ENCODE results near the gene CD164.

CD164 gene

DNA sequence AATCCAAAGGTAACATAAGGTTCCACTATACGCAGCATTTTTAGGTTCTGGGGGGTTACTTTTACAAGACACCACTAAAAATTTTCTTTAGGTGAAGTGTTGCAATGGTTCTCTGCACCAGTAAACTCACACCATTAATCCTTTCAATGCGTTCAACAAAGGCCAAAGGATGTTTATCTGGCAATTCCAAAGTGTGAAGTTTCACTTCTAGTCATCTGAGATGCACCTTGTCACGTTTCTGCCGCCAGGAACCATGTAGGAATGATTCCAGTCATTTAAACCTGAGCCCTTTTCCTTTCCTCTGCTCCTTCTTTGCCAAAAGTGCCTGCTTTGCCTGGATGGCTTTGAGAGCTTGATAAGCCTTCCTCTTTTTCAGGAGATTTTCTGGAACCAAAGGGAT lies 54.8 kb downstream of the CD164 start:
- H3K27me3 Mint-ChIP-seq, result no peaks in the 10 kb centered on the region
- ATAC-seq (replicated peaks) (no peak), DNase-seq (no peak)
- H3K4me1 Mint-ChIP-seq (ENCODE audit: low read depth in 2 of 2), result peaks cover 0 to 5% of the 10 kb centered on the region in 2 donors
- no peaks in the 10 kb centered on the region for H3K9me3 Mint-ChIP-seq
- H3K4me3 Mint-ChIP-seq, result no peak overlapping the region
- peaks cover 3% of the 10 kb centered on the region for H3K36me3 Mint-ChIP-seq (ENCODE audit: insufficient read depth)
- no peak overlapping the region for H3K27ac Mint-ChIP-seq

DNA sequence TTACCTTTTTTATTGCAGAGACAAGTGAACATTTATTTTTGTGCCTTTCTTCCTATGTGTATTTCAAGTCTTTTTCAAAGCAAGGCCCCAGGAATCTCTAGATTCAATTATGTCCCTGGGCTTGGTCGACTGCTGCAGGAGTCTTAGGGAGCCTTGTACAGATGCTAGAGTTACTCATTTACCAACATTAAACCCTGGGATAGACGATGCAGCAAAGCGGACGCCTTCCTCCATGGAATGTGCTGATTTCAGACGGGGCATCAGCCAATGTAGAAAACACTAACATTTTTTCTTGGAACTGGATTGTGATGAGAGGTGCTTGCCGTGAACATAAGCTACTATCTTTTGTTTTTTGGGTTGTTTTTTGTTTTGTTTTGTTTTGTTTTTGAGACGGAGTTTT lies 55.9 kb downstream of the CD164 start:
- ATAC-seq (replicated peaks), result no peak
- H3K27me3 Mint-ChIP-seq, result no peaks in the 10 kb centered on the region

DNA sequence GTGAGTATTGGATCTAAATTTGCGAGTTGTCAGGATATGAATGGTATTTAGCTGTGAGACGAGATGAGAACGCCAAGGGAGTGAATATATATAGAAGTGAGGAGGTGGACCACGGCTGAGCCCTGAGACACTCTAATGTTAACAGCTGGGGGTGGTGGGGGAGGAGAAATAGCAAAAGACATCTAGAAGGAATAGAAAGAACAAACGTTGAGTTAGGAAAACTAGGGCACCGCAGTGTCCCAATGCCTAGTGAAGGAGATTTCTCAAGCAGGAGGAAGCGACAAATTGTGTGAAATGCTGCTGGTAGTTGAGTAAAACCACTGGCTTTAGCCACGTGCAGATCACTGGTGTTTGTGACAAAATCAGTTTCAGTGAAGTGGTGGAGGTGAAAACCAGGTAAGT lies 56.9 kb downstream of the CD164 start:
- H3K4me1 Mint-ChIP-seq (ENCODE audit: low read depth in 2 of 2), result peaks cover 0 to 5% of the 10 kb centered on the region in 2 donors
- ATAC-seq (replicated peaks), result no peak
- no peaks in the 10 kb centered on the region for H3K27me3 Mint-ChIP-seq
- H3K9me3 Mint-ChIP-seq, result no peaks in the 10 kb centered on the region
- no peak for DNase-seq
- H3K27ac Mint-ChIP-seq, result no peak overlapping the region
- H3K36me3 Mint-ChIP-seq (ENCODE audit: insufficient read depth), result peaks cover 3% of the 10 kb centered on the region
- H3K4me3 Mint-ChIP-seq, result no peak overlapping the region

More for the DNA sequence above, 55.9 kb downstream of the CD164 start:
- H3K36me3 Mint-ChIP-seq (ENCODE audit: insufficient read depth), result peaks cover 3% of the 10 kb centered on the region
- H3K4me1 Mint-ChIP-seq (ENCODE audit: low read depth in 2 of 2), result peaks cover 0 to 5% of the 10 kb centered on the region in 2 donors
- DNase-seq, result no peak
- H3K4me3 Mint-ChIP-seq, result no peak overlapping the region
- no peak overlapping the region for H3K27ac Mint-ChIP-seq
- H3K9me3 Mint-ChIP-seq, result no peaks in the 10 kb centered on the region

DNA sequence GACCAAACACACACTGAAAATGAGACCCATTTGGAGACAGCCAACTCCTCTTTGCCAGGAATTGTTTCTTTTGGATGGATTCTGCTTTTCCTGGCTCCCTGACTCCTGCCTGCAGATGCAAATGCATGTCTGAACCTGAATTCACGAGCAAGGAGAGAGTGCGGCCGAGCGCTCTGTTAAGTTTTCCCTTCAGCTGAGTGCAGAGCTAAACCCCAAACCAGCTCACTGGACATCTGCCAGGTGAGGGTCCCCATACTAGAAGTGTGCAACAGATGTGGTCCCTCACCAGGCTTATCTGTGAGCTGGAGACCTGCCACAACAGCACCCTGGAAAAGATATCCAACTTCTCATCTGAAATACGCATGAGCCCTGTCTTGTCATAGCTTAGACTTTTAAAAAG lies 59.0 kb downstream of the CD164 start:
- no peak for DNase-seq
- Mint-ChIP-seq H3K4me1 (ENCODE audit: low read depth in 2 of 2) (peaks cover 5% of the 10 kb centered on the region in 2 donors), H3K27ac (no peak overlapping the region), H3K36me3 (ENCODE audit: insufficient read depth) (no peaks in the 10 kb centered on the region), H3K4me3 (no peak overlapping the region), H3K27me3 (peaks cover 0 to 12% of the 10 kb centered on the region in 2 donors), H3K9me3 (no peaks in the 10 kb centered on the region)
- ATAC-seq (replicated peaks), result no peak

DNA sequence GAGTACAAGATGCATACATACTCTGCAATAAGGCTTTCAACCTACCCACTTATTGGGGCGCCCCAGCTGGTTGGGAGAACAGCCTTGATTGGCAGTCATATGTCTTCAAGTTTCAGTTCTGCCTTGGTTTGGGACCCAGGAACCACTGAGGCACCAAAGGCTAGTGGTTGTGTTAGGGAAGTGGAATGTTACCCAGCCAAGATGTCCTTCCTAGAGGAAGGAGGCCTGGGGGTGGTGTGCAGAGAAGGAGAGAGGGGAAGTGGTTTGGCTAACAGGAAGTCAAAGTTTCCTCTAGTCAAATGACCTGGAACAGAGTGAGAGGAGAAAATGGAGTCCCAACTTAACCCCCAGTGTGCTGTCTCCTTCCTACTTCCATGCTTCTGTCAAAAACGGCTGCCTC lies 59.4 kb downstream of the CD164 start:
- Mint-ChIP-seq H3K27ac (no peak overlapping the region), H3K4me1 (ENCODE audit: low read depth in 2 of 2) (peaks cover 5% of the 10 kb centered on the region in 2 donors), H3K4me3 (no peak overlapping the region), H3K36me3 (ENCODE audit: insufficient read depth) (no peaks in the 10 kb centered on the region), H3K9me3 (no peaks in the 10 kb centered on the region), H3K27me3 (peaks cover 0 to 12% of the 10 kb centered on the region in 2 donors)
- DNase-seq, result no peak
- ATAC-seq (replicated peaks), result no peak

DNA sequence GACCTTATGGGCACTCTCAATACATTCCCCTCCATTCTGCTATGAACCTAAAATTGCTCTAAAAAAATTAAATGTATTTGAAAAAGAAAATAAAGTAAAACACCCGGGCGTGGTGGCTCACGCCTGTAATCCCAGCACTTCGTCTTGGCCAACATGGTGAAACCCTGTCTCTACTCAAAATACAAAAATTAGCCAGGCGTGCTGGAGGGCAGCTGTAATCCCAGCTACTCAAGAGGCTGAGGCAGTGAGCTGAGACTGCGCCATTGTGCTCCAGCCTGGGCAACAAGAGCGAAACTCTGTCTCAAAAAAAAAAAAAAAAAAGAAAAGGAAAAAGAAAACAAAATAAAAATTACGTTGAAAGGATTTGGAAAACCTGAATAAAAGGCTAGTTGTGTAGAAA lies 60.5 kb downstream of the CD164 start:
- no peak overlapping the region for H3K4me3 Mint-ChIP-seq
- peaks cover 0 to 12% of the 10 kb centered on the region in 2 donors for H3K27me3 Mint-ChIP-seq
- no peaks in the 10 kb centered on the region for H3K9me3 Mint-ChIP-seq
- peaks cover 5% of the 10 kb centered on the region in 2 donors for H3K4me1 Mint-ChIP-seq (ENCODE audit: low read depth in 2 of 2)
- DNase-seq, result no peak
- H3K27ac Mint-ChIP-seq, result no peak overlapping the region
- no peaks in the 10 kb centered on the region for H3K36me3 Mint-ChIP-seq (ENCODE audit: insufficient read depth)
- ATAC-seq (replicated peaks), result no peak

DNA sequence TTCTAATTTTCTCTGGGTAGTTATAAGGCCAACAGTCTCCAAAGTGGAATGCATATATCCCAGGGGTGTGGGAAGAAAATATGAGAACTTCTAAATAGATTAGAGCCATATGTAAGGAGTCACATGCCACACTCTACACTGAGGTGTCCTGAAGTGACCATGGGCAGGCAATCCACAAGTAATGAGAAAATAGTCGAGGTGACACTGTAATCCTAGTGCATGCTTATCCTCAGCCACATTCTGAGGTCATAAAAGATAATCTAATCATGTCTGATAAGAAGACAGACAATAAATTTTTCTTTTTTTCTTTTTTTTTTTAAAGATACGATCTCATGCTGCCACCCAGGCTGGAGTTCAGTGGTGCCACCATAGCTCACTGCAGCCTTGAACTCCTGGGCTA lies 62.2 kb downstream of the CD164 start:
- no peak for ATAC-seq (replicated peaks)
- Mint-ChIP-seq H3K4me3 (no peak overlapping the region), H3K9me3 (no peaks in the 10 kb centered on the region), H3K36me3 (ENCODE audit: insufficient read depth) (no peaks in the 10 kb centered on the region), H3K27ac (no peak overlapping the region), H3K4me1 (ENCODE audit: low read depth in 2 of 2) (peaks cover 5% of the 10 kb centered on the region in 2 donors), H3K27me3 (peaks cover 4 to 12% of the 10 kb centered on the region in 2 donors)
- no peak for DNase-seq

DNA sequence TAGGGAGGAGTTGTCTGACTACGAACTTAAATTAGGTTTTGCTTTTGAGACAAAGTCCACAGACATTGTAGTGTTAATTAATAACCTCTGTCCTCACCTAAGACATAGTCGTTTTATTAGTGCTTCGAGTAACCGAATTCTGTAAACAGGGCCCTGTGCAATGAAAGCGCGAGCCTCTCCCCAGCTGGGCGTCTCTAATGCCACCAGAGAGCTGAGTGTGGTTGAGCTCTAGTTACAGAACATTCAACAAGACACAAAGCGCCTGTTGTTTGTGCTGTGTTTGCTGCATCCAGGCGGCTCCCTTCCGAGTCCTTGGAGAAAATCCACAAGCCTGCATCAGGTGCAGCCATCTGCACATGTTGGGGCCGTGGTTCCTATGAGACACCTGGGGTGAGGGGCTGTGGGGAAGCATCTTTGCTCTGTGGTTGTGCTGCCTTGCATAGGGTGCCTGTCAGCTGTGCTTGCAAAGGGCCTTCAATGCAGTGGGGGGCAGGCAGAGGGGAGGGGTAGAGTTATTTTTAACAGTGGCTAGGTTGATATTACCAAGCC lies 63.9 kb downstream of the CD164 start:
- DNase-seq, result no peak
- no peak for ATAC-seq (replicated peaks)
- H3K27me3 Mint-ChIP-seq, result peaks cover 12% of the 10 kb centered on the region in 2 donors
- H3K9me3 Mint-ChIP-seq, result no peaks in the 10 kb centered on the region
- H3K4me1 Mint-ChIP-seq (ENCODE audit: low read depth in 2 of 2), result peaks cover 5% of the 10 kb centered on the region in 2 donors
- H3K27ac Mint-ChIP-seq, result no peak overlapping the region
- H3K36me3 Mint-ChIP-seq (ENCODE audit: insufficient read depth), result no peaks in the 10 kb centered on the region
- no peak overlapping the region for H3K4me3 Mint-ChIP-seq

DNA sequence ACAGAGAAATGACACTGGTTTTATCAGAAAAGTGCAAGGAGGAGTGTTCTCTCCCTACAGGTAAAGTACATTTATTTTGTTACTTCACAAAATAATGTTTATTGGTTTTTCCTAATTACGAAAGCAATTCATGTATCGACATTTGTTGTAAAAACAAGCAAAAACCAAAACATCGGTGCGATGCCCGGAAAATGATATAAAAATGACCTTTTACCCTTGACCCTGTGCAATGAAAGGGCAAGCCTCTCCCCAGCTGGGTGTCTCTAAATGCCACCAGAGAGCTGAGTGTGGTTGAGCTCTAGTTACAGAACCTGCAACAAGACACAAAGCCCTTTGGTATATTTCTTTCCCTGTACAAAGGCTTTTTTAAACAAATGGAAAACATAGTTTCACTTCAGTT lies 65.4 kb downstream of the CD164 start:
- H3K9me3 Mint-ChIP-seq, result no peaks in the 10 kb centered on the region
- H3K27ac Mint-ChIP-seq, result no peak overlapping the region
- ATAC-seq (replicated peaks) (no peak), DNase-seq (no peak)
- H3K36me3 Mint-ChIP-seq (ENCODE audit: insufficient read depth), result no peaks in the 10 kb centered on the region
- peaks cover 12 to 19% of the 10 kb centered on the region in 2 donors for H3K27me3 Mint-ChIP-seq
- no peak overlapping the region for H3K4me3 Mint-ChIP-seq
- peaks cover 0 to 5% of the 10 kb centered on the region in 2 donors for H3K4me1 Mint-ChIP-seq (ENCODE audit: low read depth in 2 of 2)

Data from effector memory CD8-positive, alpha-beta T cell (primary cell).